D721Med (cell line): Measurements from ENCODE around the gene RBBP8.
"Not testable (repeated sequence)": the region's sequence is repeated elsewhere in the genome, so short reads cannot be mapped to it uniquely, and the experiment has no call there.

Experiments used
- DNase-seq: peaks from one replicate; pipeline ENCODE4 v3.0.0; 2011; ENCODE audit warnings: low spot score; ENCODE audit not compliant: insufficient read length
- FAIRE-seq: peaks from 2 replicates; lab custom pipeline; 2011; peaks lifted over from hg19 to GRCh38; lab: Jason Lieb, UNC
- TF ChIP-seq, protein P1 (sequence below): IDR thresholded peaks from 2 replicates; pipeline ENCODE4 v1.5.1; 2012; ENCODE audit warnings: mild to moderate bottlenecking, control low read depth; ENCODE audit not compliant: insufficient read depth; ENCODE audit errors: missing control alignments

Gene RBBP8

DNA sequence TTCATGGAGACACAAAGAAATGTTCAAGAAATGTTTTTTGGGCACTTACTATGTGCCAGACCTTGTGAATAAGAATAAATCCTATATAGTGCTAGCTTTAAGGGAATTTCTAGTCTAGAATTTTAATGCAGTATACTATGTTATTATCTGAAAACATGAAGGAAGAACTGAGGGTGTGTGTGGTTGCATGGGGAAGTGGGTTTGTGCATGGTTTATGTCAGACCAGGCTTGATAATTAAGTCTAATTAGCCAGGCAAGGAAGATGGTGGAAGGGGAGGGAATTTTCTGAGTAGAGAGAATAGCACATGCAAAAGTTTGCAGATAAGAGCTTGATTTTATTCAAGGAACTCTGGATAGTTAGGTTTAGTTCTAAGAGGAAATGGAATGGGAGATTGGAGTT lies 6.5 kb downstream of the RBBP8 start:
- DNase-seq (no peak), FAIRE-seq (no peak)
- TF ChIP-seq, protein P1, sequence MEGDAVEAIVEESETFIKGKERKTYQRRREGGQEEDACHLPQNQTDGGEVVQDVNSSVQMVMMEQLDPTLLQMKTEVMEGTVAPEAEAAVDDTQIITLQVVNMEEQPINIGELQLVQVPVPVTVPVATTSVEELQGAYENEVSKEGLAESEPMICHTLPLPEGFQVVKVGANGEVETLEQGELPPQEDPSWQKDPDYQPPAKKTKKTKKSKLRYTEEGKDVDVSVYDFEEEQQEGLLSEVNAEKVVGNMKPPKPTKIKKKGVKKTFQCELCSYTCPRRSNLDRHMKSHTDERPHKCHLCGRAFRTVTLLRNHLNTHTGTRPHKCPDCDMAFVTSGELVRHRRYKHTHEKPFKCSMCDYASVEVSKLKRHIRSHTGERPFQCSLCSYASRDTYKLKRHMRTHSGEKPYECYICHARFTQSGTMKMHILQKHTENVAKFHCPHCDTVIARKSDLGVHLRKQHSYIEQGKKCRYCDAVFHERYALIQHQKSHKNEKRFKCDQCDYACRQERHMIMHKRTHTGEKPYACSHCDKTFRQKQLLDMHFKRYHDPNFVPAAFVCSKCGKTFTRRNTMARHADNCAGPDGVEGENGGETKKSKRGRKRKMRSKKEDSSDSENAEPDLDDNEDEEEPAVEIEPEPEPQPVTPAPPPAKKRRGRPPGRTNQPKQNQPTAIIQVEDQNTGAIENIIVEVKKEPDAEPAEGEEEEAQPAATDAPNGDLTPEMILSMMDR: no peak

DNA sequence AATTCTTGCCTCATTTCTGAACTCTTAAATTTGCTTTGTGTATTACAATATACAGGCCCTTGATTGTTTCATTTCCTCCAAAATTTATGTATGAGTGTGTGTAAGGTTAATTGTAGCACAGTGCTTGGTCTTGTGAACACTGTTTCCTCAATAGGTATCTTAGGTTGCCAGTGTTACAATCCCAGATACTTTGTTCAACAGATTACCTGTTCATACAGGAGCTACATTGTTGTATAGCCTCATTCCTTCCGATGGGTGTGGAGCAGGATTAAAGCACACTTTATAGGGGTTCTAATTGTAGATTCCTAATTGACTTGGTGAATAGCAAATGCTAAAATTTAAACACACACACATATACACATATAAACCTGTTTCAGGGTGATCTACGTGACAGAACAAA lies 10.7 kb downstream of the RBBP8 start:
- FAIRE-seq (peak; percentile 88), DNase-seq (no peak)
- TF ChIP-seq, protein P1: no peak

DNA sequence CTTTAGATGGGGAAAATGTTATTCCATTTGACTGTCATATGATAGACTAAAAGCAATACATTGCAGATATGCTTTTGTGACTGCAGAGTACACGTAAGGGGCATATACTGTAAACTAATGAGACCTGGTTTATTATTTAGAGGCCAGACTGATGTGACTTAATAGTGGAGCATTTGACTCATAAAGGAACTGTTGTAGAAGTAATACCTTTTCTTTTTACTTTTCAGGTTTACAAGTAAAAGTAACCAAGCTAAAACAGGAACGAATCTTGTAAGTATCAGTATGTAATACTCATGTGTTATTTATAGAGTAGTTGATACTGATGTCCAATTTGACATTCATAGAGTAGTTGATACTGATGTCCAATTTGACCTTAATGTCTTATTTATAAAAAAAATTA lies 13.1 kb downstream of the RBBP8 start:
- FAIRE-seq: peak; percentile 97
- DNase-seq: no peak
- TF ChIP-seq, protein P1: no peak

DNA sequence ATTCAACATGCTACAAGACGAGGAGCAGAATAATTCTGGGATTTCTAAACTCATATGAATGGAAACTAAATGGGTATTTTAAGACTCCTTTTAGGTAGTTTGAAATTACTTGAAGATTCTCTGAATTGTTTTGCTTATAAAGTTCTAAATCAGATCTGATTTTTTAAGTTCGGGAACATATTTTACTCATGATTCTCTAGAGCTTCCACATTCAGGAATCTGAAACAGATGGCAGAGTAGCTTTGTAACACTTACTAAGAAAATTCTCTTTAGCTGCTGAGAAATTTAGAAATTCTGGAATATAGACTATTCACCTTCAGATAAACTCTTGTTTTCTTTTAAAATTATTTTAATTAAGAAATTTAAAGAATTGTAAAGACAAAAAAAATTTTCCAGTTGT lies 13.7 kb downstream of the RBBP8 start:
- peak; percentile 91 for FAIRE-seq
- no peak for DNase-seq
- TF ChIP-seq, protein P1: no peak

DNA sequence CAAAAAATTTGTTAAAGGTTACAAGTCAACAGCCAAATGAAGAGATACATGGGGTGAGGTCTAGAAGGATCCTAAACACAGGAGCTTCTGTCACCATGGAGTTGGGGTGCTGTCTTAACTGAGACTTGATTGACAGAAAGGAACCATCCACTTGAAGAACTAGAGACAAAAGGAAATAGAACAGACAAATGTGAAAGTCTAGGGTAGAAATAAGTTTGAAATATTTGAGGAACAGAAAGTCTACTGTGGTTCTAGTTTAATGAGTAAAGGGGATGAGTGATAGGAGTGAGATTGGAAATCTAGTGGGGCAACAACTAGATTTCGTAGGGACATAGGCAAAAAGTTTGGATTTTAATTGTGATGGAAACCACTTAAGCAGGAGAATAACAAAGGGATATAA lies 18.7 kb downstream of the RBBP8 start:
- TF ChIP-seq, protein P1: no peak
- no peak for FAIRE-seq
- DNase-seq: no peak

DNA sequence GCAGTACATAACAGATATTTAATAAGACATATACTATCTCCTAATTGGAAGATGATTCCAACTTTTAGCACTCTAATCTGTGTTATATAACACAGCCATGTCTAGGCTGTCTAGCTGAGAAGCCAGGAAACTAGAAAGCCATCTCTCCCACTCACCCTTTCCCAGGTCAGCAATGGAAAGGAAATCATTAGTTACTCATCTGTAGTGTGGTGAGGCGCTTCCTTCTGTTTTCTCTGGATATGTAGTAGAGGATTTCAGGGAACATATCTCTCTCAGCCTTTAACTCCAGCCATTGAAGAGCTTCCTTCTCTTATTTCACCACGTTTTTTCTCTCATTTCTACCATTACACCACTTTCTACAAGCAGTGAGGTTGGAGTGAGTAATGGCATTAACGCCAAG lies 19.4 kb downstream of the RBBP8 start:
- FAIRE-seq (no peak), DNase-seq (no peak)
- TF ChIP-seq, protein P1: no peak

DNA sequence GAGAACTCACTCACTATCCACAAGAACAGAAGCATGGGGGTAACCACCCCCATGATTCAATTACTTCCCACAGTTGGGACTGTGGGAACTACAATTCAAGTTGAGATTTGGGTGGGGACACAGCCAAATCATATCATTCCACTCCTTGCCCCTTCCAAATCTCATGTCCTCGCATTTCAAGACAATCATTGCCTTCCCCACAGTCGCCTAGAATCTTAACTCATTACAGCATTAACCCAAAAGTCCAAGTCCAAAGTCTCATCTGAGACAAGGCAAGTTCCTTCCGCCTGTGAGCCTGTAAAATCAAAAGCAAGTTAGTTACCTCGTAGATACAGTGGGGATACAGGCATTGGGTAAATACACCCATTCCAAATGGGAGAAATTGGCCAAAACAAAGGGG lies 20.9 kb downstream of the RBBP8 start:
- not testable (repeated sequence) for FAIRE-seq, DNase-seq

DNA sequence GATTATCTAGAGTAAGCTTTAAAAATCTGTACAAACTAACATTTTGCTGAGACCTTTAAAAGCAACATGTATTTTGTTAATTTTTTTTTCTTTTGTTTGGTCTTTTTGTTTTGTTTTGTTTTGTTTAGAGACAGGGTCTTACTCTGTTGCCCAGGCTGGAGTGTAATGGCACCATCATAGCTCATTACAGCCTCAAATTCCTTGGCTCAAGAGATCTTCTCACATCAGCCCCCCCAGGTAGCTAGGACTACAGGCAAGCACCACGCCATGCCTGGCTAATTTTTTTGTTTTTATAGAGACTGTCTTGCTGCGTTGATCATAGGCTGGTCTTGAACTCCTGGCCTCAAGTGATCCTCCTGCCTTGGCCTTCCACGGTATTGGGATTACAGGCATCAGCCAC lies 23.1 kb downstream of the RBBP8 start:
- DNase-seq: no peak
- FAIRE-seq: no peak
- TF ChIP-seq, protein P1: no peak
